HTERT RPE-1 (cell line): Measurements from ENCODE around the gene SAP25.
"Not testable (repeated sequence)": the region's sequence is repeated elsewhere in the genome, so short reads cannot be mapped to it uniquely, and the experiment has no call there.

ENCODE experiments used
- in situ Hi-C: fragments of 300-500 bp; cut with MboI; formaldehyde crosslinking; loops from 4 replicates; pipeline ENCODE4 v1.14.3; 2020; ENCODE audit warnings: low sequenced_read_pairs

The SAP25 gene

GRCh38 chr7:100538654-100539435 is 34.9 kb downstream of the SAP25 start, which contains the start of gene AGFG2:
Gene AGFG2 (plus strand): TSS chr7:100539203. CDS start chr7:100539347, 144 bp downstream.
- in situ Hi-C loops = no loop called here

- in situ Hi-C loops = no loop called here
Observed at GRCh38 chr7:100538348-100538653, 35.4 kb downstream of the SAP25 start.

GRCh38 chr7:100536695-100537094 is 37.0 kb downstream of the SAP25 start:
- in situ Hi-C loops = not testable (repeated sequence)

GRCh38 chr7:100535982-100536381 is 37.7 kb downstream of the SAP25 start:
- in situ Hi-C loops = not testable (repeated sequence)

GRCh38 chr7:100532165-100533022 is 41.3 kb downstream of the SAP25 start:
- in situ Hi-C loops = no loop called here

- in situ Hi-C loops = not testable (repeated sequence)
Observed at GRCh38 chr7:100528108-100528866, 45.4 kb downstream of the SAP25 start.

- in situ Hi-C loops = not testable (repeated sequence)
Observed at GRCh38 chr7:100523192-100523591, 50.5 kb downstream of the SAP25 start.
